A549 (cell line): ENCODE data around the gene COX6B1.

Source experiments
- KDM5A ChIP-seq: fragments of 200-600 bp; sonication (generic); IDR thresholded peaks from 2 replicates; pipeline ENCODE4 v1.6.1; 2016; ENCODE audit warnings: antibody characterized with exemption, mild to moderate bottlenecking
- POLR2A ChIP-seq: IDR thresholded peaks from 2 replicates; pipeline ENCODE4 v1.6.1; 2012; ENCODE audit warnings: mild to moderate bottlenecking, low read length
- TP53 ChIP-seq: fragments of 250-450 bp; sonication (Bioruptor Pico); IDR thresholded peaks from 2 replicates; pipeline ENCODE4 v1.5.0; 2021; ENCODE audit warnings: mild to moderate bottlenecking, moderate library complexity
- TF ChIP-seq, protein P1 (sequence below): fragments of >200 bp; sonication (Bioruptor Twin); formaldehyde crosslinking; IDR thresholded peaks from 3 replicates; pipeline ENCODE4 v1.5.1; 2016
- TF ChIP-seq, protein P2 (sequence below): fragments of 200-600 bp; sonication (generic); IDR thresholded peaks from 2 replicates; pipeline ENCODE4 v1.6.1; 2016; ENCODE audit warnings: antibody characterized with exemption, mild to moderate bottlenecking, moderate library complexity

DNA sequence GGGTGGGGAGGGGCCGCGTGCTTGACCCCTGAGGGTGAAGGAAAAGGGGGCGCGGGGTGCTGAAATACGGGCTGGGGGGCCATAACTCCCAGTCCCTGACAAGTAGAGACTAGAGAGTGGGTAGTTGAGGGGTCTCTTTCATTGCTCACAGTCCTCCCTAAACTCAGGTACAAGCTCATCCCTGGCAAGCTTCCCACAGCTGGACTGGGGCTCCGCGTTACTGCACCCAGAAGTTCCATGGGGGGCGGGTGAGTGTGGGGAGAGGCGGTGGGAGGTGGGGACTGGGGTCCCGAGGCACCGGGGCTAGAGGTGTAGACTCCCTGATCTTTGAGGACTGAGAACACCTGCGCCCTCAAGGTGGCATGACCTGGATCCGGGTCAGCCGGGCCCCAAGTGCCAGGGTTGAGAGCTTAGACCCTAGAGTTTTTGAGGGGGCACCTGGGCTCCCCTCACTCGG is 5.3 kb upstream of the COX6B1 start:
- TF ChIP-seq, protein P1, sequence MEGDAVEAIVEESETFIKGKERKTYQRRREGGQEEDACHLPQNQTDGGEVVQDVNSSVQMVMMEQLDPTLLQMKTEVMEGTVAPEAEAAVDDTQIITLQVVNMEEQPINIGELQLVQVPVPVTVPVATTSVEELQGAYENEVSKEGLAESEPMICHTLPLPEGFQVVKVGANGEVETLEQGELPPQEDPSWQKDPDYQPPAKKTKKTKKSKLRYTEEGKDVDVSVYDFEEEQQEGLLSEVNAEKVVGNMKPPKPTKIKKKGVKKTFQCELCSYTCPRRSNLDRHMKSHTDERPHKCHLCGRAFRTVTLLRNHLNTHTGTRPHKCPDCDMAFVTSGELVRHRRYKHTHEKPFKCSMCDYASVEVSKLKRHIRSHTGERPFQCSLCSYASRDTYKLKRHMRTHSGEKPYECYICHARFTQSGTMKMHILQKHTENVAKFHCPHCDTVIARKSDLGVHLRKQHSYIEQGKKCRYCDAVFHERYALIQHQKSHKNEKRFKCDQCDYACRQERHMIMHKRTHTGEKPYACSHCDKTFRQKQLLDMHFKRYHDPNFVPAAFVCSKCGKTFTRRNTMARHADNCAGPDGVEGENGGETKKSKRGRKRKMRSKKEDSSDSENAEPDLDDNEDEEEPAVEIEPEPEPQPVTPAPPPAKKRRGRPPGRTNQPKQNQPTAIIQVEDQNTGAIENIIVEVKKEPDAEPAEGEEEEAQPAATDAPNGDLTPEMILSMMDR, result no peak
- TF ChIP-seq KDM5A (no peak), POLR2A (no peak), TP53 (CRISPR knock-in tag) (no peak)
- TF ChIP-seq, protein P2, sequence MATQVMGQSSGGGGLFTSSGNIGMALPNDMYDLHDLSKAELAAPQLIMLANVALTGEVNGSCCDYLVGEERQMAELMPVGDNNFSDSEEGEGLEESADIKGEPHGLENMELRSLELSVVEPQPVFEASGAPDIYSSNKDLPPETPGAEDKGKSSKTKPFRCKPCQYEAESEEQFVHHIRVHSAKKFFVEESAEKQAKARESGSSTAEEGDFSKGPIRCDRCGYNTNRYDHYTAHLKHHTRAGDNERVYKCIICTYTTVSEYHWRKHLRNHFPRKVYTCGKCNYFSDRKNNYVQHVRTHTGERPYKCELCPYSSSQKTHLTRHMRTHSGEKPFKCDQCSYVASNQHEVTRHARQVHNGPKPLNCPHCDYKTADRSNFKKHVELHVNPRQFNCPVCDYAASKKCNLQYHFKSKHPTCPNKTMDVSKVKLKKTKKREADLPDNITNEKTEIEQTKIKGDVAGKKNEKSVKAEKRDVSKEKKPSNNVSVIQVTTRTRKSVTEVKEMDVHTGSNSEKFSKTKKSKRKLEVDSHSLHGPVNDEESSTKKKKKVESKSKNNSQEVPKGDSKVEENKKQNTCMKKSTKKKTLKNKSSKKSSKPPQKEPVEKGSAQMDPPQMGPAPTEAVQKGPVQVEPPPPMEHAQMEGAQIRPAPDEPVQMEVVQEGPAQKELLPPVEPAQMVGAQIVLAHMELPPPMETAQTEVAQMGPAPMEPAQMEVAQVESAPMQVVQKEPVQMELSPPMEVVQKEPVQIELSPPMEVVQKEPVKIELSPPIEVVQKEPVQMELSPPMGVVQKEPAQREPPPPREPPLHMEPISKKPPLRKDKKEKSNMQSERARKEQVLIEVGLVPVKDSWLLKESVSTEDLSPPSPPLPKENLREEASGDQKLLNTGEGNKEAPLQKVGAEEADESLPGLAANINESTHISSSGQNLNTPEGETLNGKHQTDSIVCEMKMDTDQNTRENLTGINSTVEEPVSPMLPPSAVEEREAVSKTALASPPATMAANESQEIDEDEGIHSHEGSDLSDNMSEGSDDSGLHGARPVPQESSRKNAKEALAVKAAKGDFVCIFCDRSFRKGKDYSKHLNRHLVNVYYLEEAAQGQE, result no peak
